Myocyte (in vitro differentiated cells): Measurements from ENCODE around the gene TUBA1A. TPM values are rescaled to one million over a fixed set of nuclear protein-coding genes. Genes with fewer than 3 reads are reported as not detected.
"Not testable (repeated sequence)": the region's sequence is repeated elsewhere in the genome, so short reads cannot be mapped to it uniquely, and the experiment has no call there.

Experiments
- DNase-seq: peaks from one replicate; pipeline ENCODE4 v3.0.0-alpha.2; 2012; ENCODE audit warnings: low read depth
- total RNA-seq: library from RNA; depleted of rRNA; stranded (reverse); fragments of >200 nt; gene quantifications from 2 replicates; pipeline ENCODE4 v1.2.3, GENCODE V29; 2014

Gene TUBA1A
- total RNA-seq, 1 donor from 2014 or later, result 2,699 TPM

DNA sequence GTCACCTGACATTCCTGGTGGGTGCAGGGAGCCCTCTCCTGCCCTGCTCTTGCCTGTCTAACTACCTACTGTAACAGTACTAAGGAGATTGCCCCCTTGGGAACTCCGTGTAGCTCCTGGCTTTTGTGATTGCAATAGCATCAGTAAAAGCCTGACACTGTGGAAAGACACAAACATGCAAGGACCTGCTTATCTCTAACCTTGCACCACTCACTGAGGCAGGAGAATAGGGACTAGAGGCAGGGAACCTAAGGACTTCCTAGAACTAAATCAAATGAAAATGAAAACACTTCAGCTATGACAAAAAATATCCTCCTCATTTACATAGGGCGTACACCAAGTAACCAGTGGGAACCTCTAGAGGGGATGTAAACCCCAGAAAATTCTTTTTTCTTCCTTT is 28.5 kb downstream of the TUBA1A start:
- no peak for DNase-seq

GRCh38 chr12:49154221-49154620 is 34.7 kb downstream of the TUBA1A start:
- no peak for DNase-seq

GRCh38 chr12:49147384-49147783 is 41.5 kb downstream of the TUBA1A start:
- no peak for DNase-seq

- no peak for DNase-seq
Measured at GRCh38 chr12:49146406-49146805, 42.5 kb downstream of the TUBA1A start.

DNA sequence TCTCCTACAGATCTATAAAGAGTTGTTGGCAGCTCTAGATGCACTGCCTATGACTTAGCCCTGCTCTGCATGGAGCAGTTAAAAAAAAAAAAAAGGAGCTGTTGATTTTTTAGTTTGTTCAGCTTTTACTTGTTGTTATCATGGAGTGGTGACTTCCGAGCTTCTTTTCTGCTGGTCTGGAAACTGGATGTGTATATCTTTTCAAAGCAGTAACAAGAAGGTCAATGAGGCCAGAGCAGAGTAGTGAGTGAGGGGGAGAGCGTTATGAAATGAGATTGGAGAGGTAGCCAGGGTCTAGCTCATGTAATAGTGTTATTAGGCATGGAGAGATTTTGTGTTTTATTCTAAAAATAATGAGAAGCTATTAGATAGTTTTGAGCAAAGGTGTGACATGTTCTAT is 44.5 kb downstream of the TUBA1A start:
- DNase-seq, result no peak

DNA sequence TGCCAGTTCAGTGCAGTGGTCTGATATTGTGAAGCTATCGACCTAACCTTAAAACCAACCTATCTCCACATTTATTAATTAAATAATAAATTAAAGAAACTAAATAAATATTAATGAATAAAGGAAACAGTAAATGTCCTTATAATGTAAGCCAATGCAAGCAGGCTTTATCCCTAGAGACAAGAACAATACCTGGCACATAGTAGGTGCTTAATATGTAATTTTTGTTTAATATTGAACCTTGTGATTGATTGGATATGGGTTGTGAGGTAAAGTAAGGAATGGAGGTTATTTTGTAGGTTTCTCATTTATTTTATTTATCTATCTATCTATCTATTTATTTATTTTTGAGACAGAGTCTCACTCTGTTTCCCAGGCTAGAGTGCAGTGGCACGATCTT is 49.9 kb downstream of the TUBA1A start:
- no peak for DNase-seq

GRCh38 chr12:49138587-49138986 is 50.3 kb downstream of the TUBA1A start:
- no peak for DNase-seq

DNA sequence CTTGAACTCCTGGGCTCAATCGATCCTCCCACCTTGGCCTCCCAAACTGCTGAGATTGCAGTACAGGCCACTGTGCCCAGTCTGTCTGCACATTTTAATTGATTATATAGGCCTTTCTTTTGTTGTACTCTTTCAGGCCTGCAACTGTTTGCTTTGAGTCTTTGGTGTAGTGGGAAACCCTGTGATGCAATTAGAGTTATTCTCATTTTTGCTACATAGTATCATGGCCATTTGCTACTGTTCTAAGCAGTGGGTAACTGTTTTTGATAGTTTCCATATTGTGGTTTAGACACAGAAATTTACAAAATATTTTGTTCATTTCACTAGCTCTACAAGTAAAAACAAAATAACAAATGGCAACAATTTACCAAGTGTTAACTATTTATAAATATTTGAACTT is 51.4 kb downstream of the TUBA1A start:
- no peak for DNase-seq

- not testable (repeated sequence) for DNase-seq
Measured at GRCh38 chr12:49136997-49137396, 51.9 kb downstream of the TUBA1A start.

Other genes starting within 250 kb of the TUBA1A start
- gene ARF3, start 231.6 kb downstream of the TUBA1A start, total RNA-seq, result 47.6 and 54.1 TPM in 2 replicates
- gene WNT10B, start 217.3 kb downstream of the TUBA1A start, total RNA-seq, result 0.83 and 1.4 TPM in 2 replicates
- not detected in 2 replicates for gene WNT1, start 210.8 kb downstream of the TUBA1A start, total RNA-seq
- 3.4 and 12.3 TPM in 2 replicates for gene DDN, start 189.7 kb downstream of the TUBA1A start, total RNA-seq
- 67.0 and 76.0 TPM in 2 replicates for gene PRKAG1, start 170.3 kb downstream of the TUBA1A start, total RNA-seq
- gene KMT2D, start 128.3 kb downstream of the TUBA1A start, total RNA-seq, result 26.6 and 32.2 TPM in 2 replicates
- gene RHEBL1, start 119.1 kb downstream of the TUBA1A start, total RNA-seq, result 1.2 TPM in 1 of 2 replicates, not detected in the other
- 0.21 and 0.27 TPM in 2 replicates for gene DHH, start 94.3 kb downstream of the TUBA1A start, total RNA-seq
- gene LMBR1L, start 78.2 kb downstream of the TUBA1A start, total RNA-seq, result 27.0 and 27.5 TPM in 2 replicates
- gene TUBA1B, start 57.7 kb downstream of the TUBA1A start, total RNA-seq, result 1,860 and 2,094 TPM in 2 replicates
- 547 and 595 TPM in 2 replicates for gene TUBA1C, start 76.0 kb upstream of the TUBA1A start, total RNA-seq
- gene PRPH, start 106.1 kb upstream of the TUBA1A start, total RNA-seq, result 0.05 TPM in 1 of 2 replicates, not detected in the other
- 1.1 TPM in 1 of 2 replicates, not detected in the other for gene TROAP, start 134.2 kb upstream of the TUBA1A start, total RNA-seq
- 37.7 and 119 TPM in 2 replicates for gene C1QL4, start 148.1 kb upstream of the TUBA1A start, total RNA-seq
- 0.62 and 1.0 TPM in 2 replicates for gene DNAJC22, start 157.8 kb upstream of the TUBA1A start, total RNA-seq
- gene SPATS2, start 178.4 kb upstream of the TUBA1A start, total RNA-seq, result 41.9 and 43.0 TPM in 2 replicates